SK-MEL-5 (cell line): ENCODE measurements around the gene FAM9C. TPM values are rescaled to one million over a fixed set of nuclear protein-coding genes. Genes with fewer than 3 reads are reported as not detected.
A peak's percentile ranks its signal among the peaks of the same experiment; 100 is the strongest.
"Not testable (repeated sequence)": the region's sequence is repeated elsewhere in the genome, so short reads cannot be mapped to it uniquely, and the experiment has no call there.

Source experiments
- DNase-seq: peaks from one replicate; pipeline ENCODE4 v3.0.0-alpha.2; 2016; ENCODE audit warnings: low read depth, low spot score
- in situ Hi-C: cut with HindIII; loops from 2 replicates; pipeline ENCODE4 v1.10.0; 2016; ENCODE audit warnings: low sequenced_read_pairs, high pct_unique_total_duplicates, low pct_unique_long_range_greater_than_20kb
- total RNA-seq: library from RNA; depleted of rRNA; stranded (reverse); fragments of >200 nt; shearing (Covaris generic); gene quantifications from 2 replicates; pipeline ENCODE4 v1.2.3, GENCODE V29; 2014

FAM9C gene
- total RNA-seq, 1 experiment from 2014 or later, result not detected

DNA sequence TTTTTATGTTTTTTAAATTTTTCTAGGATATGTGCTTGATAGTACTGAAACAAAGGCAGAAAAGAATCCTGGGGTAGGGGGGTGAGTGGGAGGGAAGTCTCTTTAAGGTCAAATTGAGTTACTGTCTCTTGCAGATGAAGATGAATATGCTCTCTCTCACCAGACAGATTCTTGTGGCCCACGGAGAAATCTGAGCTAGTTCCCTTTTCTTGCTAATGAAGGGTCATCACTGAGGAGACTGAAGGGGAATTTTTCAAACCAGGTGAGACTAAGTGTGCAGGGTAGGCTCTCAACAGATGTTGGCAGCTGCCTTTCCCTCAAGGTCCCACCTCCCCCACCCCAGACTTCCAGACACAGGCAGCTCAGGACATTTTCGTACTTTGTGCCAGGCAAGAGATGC is 21.5 kb downstream of the FAM9C start:
- DNase-seq, result no peak
- in situ Hi-C loops, result no loop called here

DNA sequence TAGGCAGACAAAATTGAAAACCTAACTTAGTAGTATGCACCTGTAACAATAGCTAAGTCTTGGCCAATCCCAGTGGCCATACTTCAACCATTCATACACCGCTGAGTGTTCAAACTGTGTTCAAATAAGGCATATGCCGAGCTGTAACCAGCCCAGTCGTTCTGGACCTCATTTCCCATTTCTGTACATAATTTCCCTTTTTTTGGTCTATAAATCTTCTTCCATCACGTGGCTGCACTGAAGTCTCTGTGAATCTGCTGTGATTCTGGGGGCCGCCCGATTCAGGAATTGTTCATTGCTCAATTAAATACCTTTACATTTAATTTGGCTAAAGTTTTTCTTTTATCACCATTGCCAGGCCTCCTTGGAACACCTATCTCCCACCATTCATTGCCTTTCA is 27.7 kb downstream of the FAM9C start:
- DNase-seq, in situ Hi-C loops: not testable (repeated sequence)

DNA sequence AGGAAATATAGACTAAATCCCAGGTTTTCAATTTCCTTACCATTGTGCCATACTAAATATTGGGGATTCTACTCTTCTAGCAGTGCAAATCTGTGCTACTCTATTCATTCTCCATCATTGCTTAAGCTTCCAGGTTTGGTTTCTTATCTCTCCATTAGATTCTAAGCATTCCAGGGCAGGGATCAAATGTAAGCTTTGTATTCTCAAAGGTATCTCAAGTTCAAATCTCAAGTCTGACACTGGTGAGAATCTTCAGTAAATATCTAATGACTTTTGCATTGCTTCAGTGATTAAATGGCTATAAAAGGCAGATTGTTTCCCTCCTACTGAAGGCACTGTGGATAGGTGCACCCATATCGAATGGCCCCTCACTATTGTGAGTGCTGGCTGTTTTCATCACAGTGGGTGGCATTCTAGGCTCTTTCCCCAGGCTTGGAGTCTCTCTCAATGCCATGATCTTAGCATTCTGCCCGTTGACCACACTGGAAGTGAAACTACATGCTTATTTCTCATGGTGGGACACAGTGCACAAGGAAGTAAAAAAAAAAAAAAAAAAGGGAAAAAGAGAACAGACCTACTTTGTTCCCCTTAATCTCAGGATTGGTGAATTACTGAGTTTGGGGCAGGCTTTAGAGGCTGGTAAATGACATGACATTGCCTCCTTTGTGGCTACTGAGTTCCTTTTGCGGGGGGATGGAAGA is 28.7 kb downstream of the FAM9C start:
- in situ Hi-C loops, result no loop called here
- peak; percentile 76 for DNase-seq

DNA sequence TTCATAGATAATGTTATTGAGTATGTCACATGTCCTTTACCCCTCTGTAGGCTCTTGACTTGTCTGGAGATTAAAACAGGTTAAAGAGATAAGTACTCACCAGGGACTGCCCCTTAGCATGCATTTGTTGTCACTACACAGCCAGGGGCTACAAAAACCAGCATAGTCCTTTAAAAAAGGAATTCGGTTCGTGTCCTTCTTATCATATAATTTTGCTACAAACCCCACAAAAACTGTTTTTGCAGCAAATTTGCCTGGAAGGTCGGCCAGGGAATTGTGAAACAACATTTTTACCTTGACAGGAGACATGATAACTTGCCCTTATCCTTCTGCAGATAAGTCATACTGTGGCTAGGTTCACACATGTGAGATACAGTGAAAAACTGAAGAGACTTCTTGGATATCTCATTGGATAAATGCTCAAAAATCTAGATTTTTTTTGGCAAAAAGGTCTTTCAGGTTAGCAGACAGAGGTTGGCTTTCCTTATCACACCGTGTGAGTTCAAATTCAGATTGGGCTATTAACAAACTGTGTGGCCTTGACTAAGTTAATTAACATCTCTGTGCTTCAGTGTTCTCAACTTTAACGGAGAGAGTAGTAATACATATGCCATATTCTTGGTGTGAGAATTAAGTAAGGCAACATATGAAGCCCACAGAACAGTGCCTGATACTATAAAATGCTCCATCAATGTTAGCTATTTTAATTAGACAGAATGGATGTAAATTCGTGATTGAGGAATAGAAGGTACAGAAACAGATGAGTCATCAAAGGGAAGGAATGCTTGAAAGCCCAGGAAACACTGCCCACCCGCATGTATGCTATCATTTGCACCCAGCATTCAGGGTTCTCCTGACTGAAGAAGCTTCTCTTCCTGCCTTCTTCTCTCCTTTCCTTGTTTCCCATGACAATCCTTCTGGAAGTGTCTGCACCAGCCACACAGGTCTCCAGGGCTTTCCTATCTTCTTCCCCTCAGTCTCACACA is 30.0 kb downstream of the FAM9C start:
- DNase-seq, result no peak
- in situ Hi-C loops, result no loop called here

DNA sequence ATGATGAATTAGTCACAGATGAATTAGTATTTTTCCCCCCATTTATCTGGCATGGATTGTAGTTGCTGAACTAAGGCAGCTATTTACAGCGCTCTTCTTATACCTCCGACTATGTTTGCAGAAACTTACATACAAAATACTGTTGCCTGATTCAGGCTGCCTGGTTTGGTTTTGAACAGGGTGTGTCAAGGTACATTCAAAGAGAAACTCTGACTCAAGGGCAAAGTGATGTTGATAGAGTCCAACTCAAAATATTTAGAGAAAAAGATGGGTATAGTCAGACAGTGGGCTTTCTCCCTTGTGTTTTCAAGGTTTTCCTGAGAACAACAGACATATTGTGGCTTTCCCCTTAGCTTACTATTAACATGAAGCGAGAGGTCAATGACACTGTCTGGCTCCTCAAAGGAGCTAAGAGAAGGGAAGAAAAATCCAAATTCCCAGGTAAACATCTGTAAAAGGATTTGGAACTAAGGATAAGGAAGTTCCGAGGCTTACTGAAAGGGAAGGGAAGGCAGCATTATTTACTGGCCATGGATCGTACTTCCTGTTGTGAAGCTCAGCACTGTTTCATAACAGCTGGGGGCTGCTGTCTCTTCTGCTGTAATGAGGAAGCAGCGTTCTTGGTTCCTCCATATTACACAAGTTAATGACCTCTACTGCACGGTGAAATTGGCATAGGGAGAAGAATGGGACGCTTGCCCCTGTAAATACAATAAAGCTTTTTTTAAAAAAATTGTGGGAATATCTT is 30.9 kb downstream of the FAM9C start:
- no peak for DNase-seq
- in situ Hi-C loops, result no loop called here

DNA sequence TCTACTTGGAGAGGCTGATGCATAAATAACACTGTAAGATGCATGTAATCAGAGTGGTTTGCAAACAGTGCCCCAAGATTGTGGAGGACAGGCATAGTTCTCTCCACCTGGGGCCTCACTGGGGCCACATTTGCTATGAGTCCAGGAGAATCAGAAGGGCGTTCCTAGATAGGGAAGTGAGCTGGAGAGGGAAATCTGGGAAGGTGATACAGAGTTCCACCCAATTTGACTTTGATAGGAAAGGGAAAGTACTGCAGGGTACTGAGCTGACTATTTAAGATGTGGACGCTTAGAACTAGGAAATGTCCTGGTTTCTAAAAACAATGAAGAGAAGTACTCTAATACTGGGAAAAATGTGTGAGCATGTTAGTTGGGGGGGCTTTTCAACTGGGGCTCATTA is 33.9 kb downstream of the FAM9C start:
- in situ Hi-C loops, result no loop called here
- no peak for DNase-seq

DNA sequence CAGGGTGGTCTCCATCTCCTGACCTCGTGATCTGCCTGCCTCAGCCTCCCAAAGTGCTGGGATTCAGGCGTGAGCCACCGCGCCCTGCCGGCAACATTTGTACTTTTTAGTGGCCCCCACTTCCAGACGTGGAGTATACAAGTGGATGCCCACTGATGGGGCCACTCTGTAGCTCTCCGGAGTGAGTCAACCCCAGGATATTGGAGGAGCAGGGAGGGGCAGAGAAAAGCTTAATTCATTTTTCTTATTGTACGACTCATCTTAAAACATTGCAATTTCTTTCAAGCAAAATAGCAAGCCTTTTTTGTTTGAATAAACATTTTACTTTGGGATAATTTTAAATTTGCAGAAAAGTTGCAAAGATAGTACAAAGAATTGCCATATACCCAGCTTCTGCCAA is 34.6 kb downstream of the FAM9C start:
- in situ Hi-C loops, result no loop called here
- DNase-seq, result no peak

DNA sequence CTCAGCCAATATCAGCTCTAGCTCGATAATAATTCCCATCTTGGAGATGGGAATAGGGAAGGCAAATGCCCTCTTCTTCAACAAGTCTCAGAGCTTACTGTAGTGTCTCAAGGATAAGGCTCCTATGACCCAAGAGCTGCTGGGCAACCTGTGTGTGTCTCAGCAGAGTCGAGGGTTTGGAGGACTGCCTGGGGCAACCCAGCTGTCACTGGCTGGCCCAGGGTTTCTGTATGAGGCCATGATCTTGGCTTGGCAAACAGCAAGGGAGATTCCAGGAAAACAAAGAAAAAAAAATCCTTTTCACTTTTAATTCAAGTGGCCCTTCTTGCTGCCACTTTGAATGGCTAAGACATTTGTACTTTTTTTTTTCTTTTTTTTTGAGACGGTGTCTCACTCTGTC is 35.1 kb downstream of the FAM9C start:
- DNase-seq, result no peak
- in situ Hi-C loops, result no loop called here

DNA sequence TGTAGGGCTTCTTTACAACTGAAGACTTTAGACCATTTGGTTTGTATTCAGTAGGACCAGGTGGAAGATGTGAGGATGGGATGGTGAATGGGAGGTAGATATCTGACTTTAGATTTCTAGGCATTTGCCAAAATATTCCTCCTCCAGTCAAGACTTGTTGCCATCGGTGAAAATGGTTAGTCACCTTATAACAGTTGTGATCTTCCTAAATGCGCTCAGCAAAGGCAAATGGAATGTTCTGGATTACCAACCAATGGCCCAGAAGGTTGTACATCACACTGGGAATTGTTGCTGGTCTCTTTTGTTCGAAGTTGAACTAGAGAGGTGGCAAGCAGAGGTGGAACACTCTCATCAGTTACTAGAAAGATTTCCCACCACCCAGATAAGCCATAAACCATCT is 35.6 kb downstream of the FAM9C start:
- in situ Hi-C loops, result no loop called here
- no peak for DNase-seq

DNA sequence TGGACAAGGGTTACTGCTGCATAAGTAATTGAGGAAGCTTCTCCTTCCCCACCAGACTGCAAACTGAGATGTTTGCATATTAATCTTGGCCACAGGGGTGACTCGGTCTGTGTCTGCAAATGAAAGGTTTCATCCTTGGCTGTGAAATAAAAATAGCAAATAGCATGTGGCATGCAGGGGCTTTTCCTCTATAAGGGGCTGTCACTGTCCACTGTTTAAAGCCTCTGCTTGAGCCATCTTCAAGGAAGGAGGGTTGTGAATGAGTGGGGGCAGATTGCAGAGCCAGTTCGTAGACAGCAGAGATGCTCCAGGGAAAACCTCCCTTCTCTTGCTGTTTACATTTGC is 36.3 kb downstream of the FAM9C start:
- no peak for DNase-seq
- in situ Hi-C loops, result no loop called here

DNA sequence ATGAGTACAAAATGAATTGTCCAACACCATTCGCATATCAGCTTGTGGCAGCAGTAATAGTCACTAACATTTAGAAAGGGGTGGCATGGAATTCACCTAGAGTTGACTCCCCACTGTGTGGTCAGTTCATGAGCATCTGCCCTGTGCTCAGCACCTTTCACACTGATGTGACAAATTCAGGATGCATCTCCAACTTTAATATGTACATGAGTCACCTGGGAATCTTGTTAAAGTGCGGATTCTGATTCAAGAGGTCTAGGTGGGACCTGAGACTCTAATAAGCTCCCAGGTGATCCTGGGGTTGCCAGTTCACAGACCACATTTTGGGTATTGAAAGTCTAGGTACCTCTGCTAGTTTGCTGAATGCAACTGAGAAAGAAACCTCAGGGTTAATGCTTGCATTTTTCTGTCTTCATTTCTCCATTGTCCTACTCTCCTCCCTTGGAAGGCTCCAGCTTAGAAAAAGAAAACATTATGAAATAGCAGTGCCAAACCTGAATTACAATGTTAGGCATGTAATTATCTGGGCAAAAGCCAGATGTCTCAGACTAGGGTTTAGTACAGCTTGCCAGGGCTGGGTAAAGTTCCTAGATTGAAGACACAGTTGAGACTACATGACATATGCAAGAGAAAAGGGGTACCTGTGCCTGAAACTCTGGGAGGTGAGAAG is 36.8 kb downstream of the FAM9C start:
- in situ Hi-C loops, result no loop called here
- DNase-seq, result no peak

DNA sequence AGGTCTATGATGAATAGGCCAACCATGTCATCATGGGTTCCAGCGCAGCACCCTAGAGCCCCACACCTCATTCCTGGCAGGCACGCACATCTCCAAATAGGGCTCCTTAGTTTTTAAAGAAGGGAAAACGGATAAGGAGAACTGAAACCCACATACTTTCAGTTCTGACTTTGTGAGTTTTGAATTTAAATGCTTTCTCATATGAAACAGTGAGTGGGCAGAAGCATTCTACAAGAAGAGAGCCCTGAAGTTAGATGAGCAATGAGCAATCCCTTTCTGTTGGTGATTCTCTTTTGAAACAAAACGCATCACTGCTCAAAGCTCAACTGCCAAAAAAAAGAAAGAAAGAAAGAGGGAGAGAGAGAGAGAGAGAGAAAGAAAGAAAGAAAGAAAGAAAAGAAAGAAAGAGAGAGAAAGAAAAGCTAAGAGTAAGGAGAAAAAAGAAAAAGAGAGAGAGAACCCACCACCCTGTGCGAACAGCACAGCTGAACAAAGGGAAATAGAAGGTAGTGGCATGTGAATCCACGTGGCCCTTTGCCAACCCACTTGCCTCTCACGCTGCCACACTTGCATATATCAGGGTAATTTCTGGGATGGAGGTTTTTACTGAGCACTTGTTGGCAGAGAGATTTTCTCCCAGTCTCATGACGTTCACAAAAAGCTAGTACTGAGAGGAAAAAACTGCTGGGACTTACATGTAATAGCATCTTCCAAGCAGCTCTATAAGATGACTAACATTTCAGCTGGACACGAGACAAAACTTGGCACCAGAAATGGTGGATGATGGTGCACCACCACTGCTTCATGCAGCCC is 38.6 kb downstream of the FAM9C start:
- in situ Hi-C loops, result no loop called here
- no peak for DNase-seq

DNA sequence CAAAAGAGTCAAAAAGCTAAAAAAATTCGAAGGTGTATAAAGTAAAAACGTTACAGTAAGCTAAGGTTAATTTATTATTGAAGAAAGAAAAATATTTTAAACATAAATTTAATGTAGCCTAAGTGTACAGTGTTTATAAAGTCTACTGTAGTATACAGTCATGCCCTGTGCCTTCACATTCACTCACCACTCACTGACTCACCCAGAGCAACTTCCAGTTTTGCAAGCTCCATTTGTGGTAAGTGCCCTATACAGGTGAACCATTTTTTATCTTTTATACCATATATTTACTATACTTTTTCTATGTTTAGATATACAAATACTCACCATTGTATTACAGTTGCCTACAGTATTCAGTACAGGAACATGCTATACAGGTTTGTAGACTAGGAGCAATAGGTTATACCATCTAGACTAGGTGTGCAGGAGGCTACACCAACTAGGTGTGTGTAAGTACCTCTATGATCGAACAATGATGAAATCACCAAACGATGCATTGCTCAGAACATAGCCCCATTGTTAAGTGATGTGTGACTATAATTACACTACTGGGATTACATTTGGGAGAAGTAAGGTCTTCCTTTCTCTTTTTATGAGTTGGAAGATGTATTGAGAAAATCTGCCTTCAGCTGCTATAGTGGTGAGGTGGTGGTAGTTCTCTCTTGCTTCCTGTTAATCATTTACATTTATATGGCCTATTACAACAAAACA is 42.3 kb downstream of the FAM9C start:
- no peak for DNase-seq
- in situ Hi-C loops, result no loop called here

DNA sequence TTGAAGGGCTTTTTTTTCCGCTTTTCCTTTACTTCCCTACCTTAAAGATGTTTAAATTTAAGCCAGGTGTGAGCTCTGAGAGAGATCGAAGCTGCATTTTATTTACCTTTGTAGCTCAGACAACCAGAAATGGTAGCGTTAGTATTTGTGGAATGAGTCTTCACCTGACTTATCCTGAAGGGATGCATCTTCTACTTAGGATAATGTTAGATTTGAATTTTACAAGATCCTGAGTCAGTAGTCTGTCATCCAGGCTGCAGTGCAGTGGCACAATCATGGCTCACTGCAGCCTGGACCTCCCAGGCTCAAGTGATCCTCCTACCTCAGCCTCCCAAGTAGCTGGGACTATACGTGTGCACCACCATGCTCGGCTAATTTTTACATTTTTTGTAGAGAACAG is 43.3 kb downstream of the FAM9C start:
- DNase-seq, result no peak
- in situ Hi-C loops, result no loop called here

DNA sequence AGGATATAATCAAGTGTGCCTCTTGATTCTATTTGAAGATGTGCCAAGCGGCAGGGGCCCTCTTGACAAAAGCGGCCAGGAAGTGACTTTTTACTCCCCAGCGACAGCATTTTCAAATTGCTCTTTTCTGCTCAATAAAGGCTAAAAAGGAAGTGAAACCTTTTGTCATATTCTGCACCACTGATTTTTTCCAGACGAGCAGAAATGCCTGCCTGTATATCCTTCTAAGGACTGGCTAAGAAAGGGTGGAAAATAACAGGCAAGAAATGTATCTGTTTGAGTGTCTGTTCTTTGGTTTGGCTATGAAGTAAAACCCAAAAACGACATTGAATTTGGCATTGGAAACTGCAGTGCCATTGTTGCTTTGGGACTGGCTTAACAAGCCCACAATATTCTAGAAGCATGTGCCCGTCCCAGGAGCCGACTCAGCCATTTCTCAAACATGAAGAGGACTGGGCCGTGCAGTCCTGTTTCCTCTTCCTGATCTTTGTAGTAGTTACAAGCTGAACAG is 44.1 kb downstream of the FAM9C start:
- in situ Hi-C loops, result no loop called here
- no peak for DNase-seq

DNA sequence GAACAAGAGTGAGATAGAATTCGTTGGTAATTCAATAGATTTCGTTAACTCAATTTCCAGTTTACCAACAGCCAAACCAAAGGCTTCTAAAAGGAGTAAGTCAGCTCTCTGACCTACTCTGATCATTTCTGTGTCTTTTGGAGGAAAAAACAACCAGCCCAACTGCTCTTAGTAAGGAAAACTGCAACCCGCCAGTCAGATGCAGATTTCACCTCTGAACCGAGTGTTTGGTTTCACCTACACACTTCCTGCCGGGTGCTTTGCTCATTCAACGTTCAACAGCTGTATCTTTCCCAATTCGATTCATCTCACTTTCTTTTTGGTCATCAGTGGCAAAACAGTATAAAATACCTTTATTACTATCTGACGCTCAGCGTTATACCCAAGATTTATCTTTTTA is 45.0 kb downstream of the FAM9C start:
- DNase-seq, result no peak
- in situ Hi-C loops, result no loop called here
